ENCODE data around the gene NAT9.

The NAT9 gene

DNA sequence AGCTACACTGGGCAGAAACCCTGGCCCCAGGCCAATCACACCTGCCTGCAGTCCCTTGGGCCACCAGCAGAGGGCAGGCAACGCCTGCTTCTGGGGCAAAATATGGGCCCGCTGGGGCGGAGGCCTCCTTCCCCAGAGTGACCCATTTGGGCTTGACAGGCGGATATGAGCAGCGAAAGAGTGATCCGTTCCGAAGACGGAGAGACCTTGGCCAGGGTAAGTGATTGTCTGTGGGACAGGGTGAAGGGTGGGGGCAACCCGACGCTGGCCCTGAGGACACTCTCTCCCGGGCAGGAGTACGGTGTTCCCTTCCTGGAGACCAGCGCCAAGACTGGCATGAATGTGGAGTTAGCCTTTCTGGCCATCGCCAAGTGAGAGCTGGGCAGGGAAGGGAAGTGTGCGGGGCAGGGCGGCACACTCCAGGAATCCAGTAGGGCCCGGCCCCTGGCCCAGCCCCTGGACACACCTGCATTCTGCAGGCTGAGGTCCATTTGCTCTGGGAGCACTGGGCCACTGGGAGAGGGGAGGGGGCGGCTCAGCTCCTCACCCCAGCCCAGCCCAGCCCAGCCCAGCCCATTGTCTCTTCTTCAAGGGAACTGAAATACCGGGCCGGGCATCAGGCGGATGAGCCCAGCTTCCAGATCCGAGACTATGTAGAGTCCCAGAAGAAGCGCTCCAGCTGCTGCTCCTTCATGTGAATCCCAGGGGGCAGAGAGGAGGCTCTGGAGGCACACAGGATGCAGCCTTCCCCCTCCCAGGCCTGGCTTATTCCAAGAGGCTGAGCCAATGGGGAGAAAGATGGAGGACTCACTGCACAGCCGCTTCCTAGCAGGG is 31.2 kb downstream of the NAT9 start:
- DNase-seq (ENCODE audit: low read depth in 2 of 2), result peak; percentile 68 to 82

GRCh38 chr17:74744349-74744713 is 31.8 kb downstream of the NAT9 start:
- no peak for DNase-seq (ENCODE audit: low read depth in 2 of 2)

- DNase-seq (ENCODE audit: low read depth in 2 of 2), result no peak
Observed at GRCh38 chr17:74743755-74744154, 32.4 kb downstream of the NAT9 start.

GRCh38 chr17:74742978-74743545 is 33.1 kb downstream of the NAT9 start:
- DNase-seq (ENCODE audit: low read depth in 2 of 2), result no peak

DNA sequence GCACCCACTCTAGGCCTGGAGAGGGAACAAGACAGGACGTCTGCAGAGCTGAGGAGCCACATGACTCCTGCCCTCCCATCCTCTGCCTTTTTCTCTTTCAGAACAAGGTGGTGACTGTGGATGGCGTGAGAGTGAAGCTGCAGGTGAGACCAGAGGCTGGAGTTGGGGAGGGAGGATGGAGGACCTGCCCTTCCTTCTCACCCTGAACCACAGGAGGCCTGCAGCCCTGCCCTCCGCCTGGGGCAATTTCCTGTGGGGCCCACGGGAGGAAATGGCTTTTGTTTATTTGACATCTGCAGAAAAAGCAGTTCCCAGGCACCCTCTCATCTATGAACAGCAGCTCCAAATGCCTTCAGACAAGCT is 34.0 kb downstream of the NAT9 start:
- DNase-seq (ENCODE audit: low read depth in 2 of 2), result no peak

- no peak for DNase-seq (ENCODE audit: low read depth in 2 of 2)
Observed at GRCh38 chr17:74740641-74741387, 35.3 kb downstream of the NAT9 start.

GRCh38 chr17:74740173-74740572 is 36.0 kb downstream of the NAT9 start:
- no peak for DNase-seq (ENCODE audit: low read depth in 2 of 2)

DNA sequence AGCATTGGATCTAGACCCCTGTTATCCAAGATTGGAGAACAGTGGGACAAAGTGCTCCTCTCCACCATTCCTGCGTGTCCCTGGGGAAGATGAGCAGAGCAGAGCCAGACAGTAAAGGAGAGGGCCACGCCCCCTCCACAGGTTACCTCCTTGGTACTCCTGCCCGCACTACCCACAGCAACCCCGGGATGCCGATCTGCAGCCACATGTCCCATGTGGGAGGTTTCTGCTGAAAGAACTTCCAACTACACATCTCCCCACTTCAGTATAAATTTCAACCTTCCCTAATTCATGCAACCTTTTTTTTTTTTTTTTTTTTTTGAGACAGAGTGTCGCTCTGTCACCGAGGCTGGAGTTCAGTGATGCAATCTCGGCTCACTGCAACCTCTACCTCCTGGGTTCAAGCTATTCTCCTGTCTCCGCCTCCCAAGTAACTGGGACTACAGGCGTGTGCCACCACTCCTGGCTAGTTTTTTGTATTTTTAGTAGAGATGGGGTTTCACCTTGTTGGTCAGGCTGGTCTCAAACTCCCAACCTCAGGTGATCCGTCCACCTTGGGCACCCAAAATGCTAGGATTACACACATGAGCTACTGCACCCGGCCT is 36.8 kb downstream of the NAT9 start:
- no peak for DNase-seq (ENCODE audit: low read depth in 2 of 2)

DNA sequence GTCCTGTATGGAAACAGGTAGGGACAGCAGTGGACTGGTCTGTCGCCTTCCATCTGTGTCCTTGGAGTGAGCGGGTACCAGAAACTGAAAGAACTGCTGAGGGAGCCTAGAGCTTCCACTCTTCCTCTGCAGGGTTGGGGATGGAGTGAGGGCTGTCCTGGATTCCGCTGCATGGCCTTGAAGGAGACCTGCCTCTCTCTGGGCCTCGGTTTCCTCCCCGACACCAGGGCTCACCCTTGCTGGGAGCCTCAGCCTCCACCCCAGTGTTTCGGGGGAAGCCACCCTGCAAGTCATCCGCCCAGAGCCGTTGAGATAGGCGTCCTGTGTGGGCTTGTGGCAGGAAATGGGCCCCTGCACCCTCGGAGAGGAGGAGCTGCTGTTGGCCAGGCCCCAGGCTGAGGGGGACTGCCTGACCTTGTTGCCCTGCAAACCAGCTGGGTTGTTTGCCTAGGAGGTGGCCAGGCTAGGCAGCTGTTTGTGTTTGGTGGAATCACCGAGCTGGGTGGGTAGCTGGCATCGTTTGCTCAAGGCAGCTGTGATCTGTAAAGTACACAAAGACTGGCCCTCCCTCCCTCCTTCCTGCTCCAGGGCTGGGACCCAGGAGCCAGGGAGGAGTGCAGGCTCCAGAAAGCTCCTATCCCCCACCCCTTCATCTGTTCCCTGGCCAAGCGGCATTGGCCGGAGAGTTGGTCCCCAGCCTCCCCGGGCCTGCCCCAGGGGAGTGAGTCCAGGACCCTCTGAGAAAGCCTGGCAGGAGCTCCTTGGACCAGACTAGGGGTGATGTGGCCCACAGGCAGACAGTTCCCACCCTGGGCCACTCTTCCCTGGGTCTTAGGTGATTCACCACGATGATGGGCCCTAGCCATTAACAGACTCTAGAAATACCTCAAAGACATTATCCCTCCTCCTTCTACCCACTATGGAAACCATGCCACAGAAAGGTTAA is 37.8 kb downstream of the NAT9 start:
- peak in 1 of 2 donors; percentile 58 for DNase-seq (ENCODE audit: low read depth in 2 of 2)

GRCh38 chr17:74737299-74738050 is 38.7 kb downstream of the NAT9 start:
- DNase-seq (ENCODE audit: low read depth in 2 of 2), result no peak

DNA sequence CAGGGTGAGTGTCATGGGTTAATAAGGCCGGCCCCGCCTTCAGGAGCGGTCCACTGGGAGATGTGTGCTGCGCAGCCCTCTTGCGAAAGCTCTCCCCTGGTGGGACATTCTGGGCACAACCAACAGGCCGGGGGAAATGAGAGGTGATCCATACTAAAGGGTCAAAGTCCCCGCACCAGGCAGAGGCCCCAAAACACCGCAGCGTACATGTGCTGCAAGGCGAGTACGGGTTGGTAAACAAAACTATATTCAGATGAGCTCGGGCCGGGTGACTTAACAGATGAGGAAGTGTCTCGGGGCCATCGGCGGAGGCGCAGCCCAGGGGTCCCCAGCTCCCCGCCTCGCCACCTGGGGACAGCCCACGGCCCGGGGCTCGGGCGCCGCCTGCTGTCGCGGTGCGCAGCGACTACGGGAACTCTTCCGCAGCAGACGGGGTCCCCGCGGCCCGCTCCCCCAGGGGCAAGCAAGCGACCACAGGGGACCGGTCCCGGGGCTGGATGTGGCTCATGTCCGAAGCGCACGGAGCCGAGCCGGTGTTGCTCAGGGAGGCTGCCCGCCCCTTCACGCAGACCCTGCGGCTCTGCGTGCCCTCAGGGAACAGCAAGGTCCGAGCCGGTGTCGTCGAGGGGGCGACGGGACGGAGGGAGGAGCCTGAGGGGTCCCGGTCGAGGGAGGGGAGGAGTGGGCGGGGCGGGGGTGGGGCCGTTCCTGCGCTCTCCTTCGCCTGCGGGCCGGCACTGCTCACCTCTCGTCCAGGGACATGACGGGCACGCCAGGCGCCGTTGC is 39.4 kb downstream of the NAT9 start, which contains the start of gene RAB37:
Gene RAB37 (plus strand): TSS at position 744 of the 786 bp plus-strand sequence. CDS start 17 bp downstream, at position 761.
- peak in 1 of 2 donors; percentile 37 for DNase-seq (ENCODE audit: low read depth in 2 of 2)

- DNase-seq (ENCODE audit: low read depth in 2 of 2), result no peak
Observed at GRCh38 chr17:74734256-74734655, 41.9 kb downstream of the NAT9 start.

- DNase-seq (ENCODE audit: low read depth in 2 of 2), result no peak
Observed at GRCh38 chr17:74733365-74734122, 42.6 kb downstream of the NAT9 start.

GRCh38 chr17:74732042-74732867 is 43.9 kb downstream of the NAT9 start:
- DNase-seq (ENCODE audit: low read depth in 2 of 2), result no peak

DNA sequence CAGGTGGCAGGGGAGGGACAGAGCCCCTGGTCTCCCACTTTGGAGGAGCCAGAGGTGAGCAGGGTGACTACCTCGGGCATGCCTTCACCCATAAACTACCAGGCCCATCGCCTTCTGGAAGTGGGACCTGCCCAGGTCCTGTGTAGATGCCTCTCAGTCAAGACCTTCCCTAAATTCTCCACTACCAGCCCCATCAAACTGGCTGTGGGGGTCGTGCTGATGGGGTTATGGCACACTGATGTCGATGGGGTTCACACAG is 44.9 kb downstream of the NAT9 start:
- no peak for DNase-seq (ENCODE audit: low read depth in 2 of 2)

- DNase-seq (ENCODE audit: low read depth in 2 of 2), result peak in 1 of 2 donors; percentile 34
Observed at GRCh38 chr17:74730491-74731346, 45.4 kb downstream of the NAT9 start.

GRCh38 chr17:74729866-74730265 is 46.3 kb downstream of the NAT9 start:
- DNase-seq (ENCODE audit: low read depth in 2 of 2), result no peak

Data from stimulated activated CD8-positive, alpha-beta memory T cell treated with anti-CD3 and anti-CD28 coated beads, Interleukin-2, amount 100 ng/mL, for 1 hour (primary cell).